ENCODE results near the gene EHD2.

Gene EHD2

DNA sequence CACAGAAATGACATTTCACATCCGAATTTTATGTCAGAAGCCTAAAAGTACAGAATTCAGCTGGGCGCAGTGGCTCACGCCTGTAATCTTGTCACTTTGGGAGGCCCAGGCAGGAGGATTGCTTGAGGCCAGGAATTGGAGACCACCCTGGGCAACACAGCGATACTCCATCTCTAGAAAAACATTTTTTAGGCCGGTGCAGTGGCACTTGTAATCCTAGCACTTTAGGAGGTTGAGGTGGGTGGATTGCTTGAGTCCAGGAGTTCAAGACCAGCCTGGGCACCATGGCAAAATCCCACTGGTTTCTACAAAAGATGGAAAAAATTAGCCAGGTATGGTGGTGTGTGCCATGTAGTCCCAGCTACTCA is 47.4 kb downstream of the EHD2 start:
- Histone ChIP-seq H3K4me2 (ENCODE audit: low read depth, low read length) (no peak overlapping the region), H3K4me3 (ENCODE audit: low read length) (no peak overlapping the region), H3K36me3 (replicated peaks; ENCODE audit: insufficient read depth, low read length) (no peaks in the 10 kb centered on the region), H2AFZ (ENCODE audit: low read length) (no peak overlapping the region), H3K9me3 (replicated peaks; ENCODE audit: insufficient read depth, low read length) (no peaks in the 10 kb centered on the region), H4K20me1 (ENCODE audit: insufficient read depth, low read length) (no peaks in the 10 kb centered on the region), H3K27ac (ENCODE audit: low read length) (no peak overlapping the region), H3K9ac (ENCODE audit: low read length) (no peak overlapping the region), H3F3A (ENCODE audit: insufficient read depth, low read length) (no peaks in the 10 kb centered on the region), H3K79me2 (ENCODE audit: low read length) (no peaks in the 10 kb centered on the region), H3K9me2 (replicated peaks; ENCODE audit: insufficient read depth, low read length) (no peaks in the 10 kb centered on the region), H3K27me3 (replicated peaks; ENCODE audit: insufficient read depth, low read length) (no peaks in the 10 kb centered on the region), H3K4me1 (ENCODE audit: low read length) (no peaks in the 10 kb centered on the region)
- TF ChIP-seq EZH2phosphoT487 (IDR thresholded peaks at IDR 0.05; ENCODE audit: low read length) = no peak
- no peak for TF ChIP-seq EZH2 (optimal IDR thresholded peaks at IDR 0.05; ENCODE audit: low read depth, low read length)
- TF ChIP-seq CTCF (IDR thresholded peaks at IDR 0.05; ENCODE audit: low read length) = no peak
- no peak for DNase-seq

GRCh38 chr19:47761566-47761965 is 48.3 kb downstream of the EHD2 start:
- no peak overlapping the region for H3K4me3 ChIP-seq (ENCODE audit: low read length)
- H3F3A ChIP-seq (ENCODE audit: insufficient read depth, low read length) = no peaks in the 10 kb centered on the region
- no peak for DNase-seq
- H3K27me3 ChIP-seq (replicated peaks; ENCODE audit: insufficient read depth, low read length) = peaks cover 7% of the 10 kb centered on the region; the same call in 1 of the 2 replicates
- no peaks in the 10 kb centered on the region for H3K79me2 ChIP-seq (ENCODE audit: low read length)
- H3K4me2 ChIP-seq (ENCODE audit: low read depth, low read length) = no peak overlapping the region
- H3K9me2 ChIP-seq (replicated peaks; ENCODE audit: insufficient read depth, low read length) = no peaks in the 10 kb centered on the region
- no peaks in the 10 kb centered on the region for H3K36me3 ChIP-seq (replicated peaks; ENCODE audit: insufficient read depth, low read length)
- TF ChIP-seq CTCF (IDR thresholded peaks at IDR 0.05; ENCODE audit: low read length) = no peak
- no peak overlapping the region for H2AFZ ChIP-seq (ENCODE audit: low read length)
- no peaks in the 10 kb centered on the region for H4K20me1 ChIP-seq (ENCODE audit: insufficient read depth, low read length)
- no peaks in the 10 kb centered on the region for H3K9me3 ChIP-seq (replicated peaks; ENCODE audit: insufficient read depth, low read length)
- H3K4me1 ChIP-seq (ENCODE audit: low read length) = no peaks in the 10 kb centered on the region
- no peak overlapping the region for H3K27ac ChIP-seq (ENCODE audit: low read length)
- H3K9ac ChIP-seq (ENCODE audit: low read length) = no peak overlapping the region

GRCh38 chr19:47762151-47762550 is 48.9 kb downstream of the EHD2 start:
- no peak overlapping the region for H3K27ac ChIP-seq (ENCODE audit: low read length)
- TF ChIP-seq EZH2 (optimal IDR thresholded peaks at IDR 0.05; ENCODE audit: low read depth, low read length) (no peak), CTCF (IDR thresholded peaks at IDR 0.05; ENCODE audit: low read length) (no peak), EZH2phosphoT487 (IDR thresholded peaks at IDR 0.05; ENCODE audit: low read length) (no peak)
- H2AFZ ChIP-seq (ENCODE audit: low read length) = no peak overlapping the region
- H3F3A ChIP-seq (ENCODE audit: insufficient read depth, low read length) = no peaks in the 10 kb centered on the region
- DNase-seq = no peak
- H3K9ac ChIP-seq (ENCODE audit: low read length) = no peak overlapping the region
- H3K27me3 ChIP-seq (replicated peaks; ENCODE audit: insufficient read depth, low read length) = peaks cover 12% of the 10 kb centered on the region
- no peak overlapping the region for H3K4me3 ChIP-seq (ENCODE audit: low read length)
- H3K4me1 ChIP-seq (ENCODE audit: low read length) = no peaks in the 10 kb centered on the region
- no peaks in the 10 kb centered on the region for H3K9me3 ChIP-seq (replicated peaks; ENCODE audit: insufficient read depth, low read length)
- H3K4me2 ChIP-seq (ENCODE audit: low read depth, low read length) = no peak overlapping the region
- H4K20me1 ChIP-seq (ENCODE audit: insufficient read depth, low read length) = no peaks in the 10 kb centered on the region
- no peaks in the 10 kb centered on the region for H3K36me3 ChIP-seq (replicated peaks; ENCODE audit: insufficient read depth, low read length)
- H3K9me2 ChIP-seq (replicated peaks; ENCODE audit: insufficient read depth, low read length) = no peaks in the 10 kb centered on the region
- no peaks in the 10 kb centered on the region for H3K79me2 ChIP-seq (ENCODE audit: low read length)

Measured in MM.1S (cell line).